MCF 10A (cell line): Measurements from ENCODE around the gene MAGI1. TPM values are rescaled to one million over a fixed set of nuclear protein-coding genes. Genes with fewer than 3 reads are reported as not detected.

ENCODE experiments used
- BruUV-seq: library from RNA; stranded (reverse); fragments of 400-500 nt; replicated peaks from 2 replicates; lab custom pipeline; 2021; lab: Mats Ljungman, UMichigan
- CTCF ChIA-PET: fragments of 300-600 bp; sonication (Branson Sonifier 250); formaldehyde crosslinking; extraction: SDS; loops from one replicate; lab custom pipeline; 2021; ENCODE audit warnings: antibody characterized with exemption, inconsistent platforms; lab: Yijun Ruan, JAX
- POLR2A ChIA-PET: fragments of 300-600, 350-650 bp; sonication (Branson Sonifier 250); formaldehyde crosslinking; extraction: SDS; loops from one replicate; lab custom pipeline; 2020; ENCODE audit warnings: antibody characterized with exemption, inconsistent platforms; lab: Yijun Ruan, JAX
- DNase-seq: peaks from one replicate; pipeline ENCODE4 v3.0.0-alpha.2; 2018; ENCODE audit not compliant: unreplicated experiment
- H3K27ac Mint-ChIP-seq: one replicate; pipeline ENCODE4 v1.8.0; 2022; ENCODE audit warnings: mild to moderate bottlenecking, low read depth, mixed read lengths; ENCODE audit not compliant: unreplicated experiment
- H3K27me3 Mint-ChIP-seq: one replicate; pipeline ENCODE4 v1.8.0; 2022; ENCODE audit warnings: mixed read lengths; ENCODE audit not compliant: insufficient read depth, unreplicated experiment
- H3K36me3 Mint-ChIP-seq: one replicate; pipeline ENCODE4 v1.8.0; 2022; ENCODE audit warnings: mild to moderate bottlenecking, moderate library complexity, mixed read lengths; ENCODE audit not compliant: insufficient read depth, unreplicated experiment
- H3K4me1 Mint-ChIP-seq: one replicate; pipeline ENCODE4 v1.8.0; 2022; ENCODE audit warnings: mixed read lengths; ENCODE audit not compliant: insufficient read depth, unreplicated experiment
- H3K4me3 Mint-ChIP-seq: one replicate; pipeline ENCODE4 v1.8.0; 2022; ENCODE audit warnings: mild to moderate bottlenecking, moderate library complexity, mixed read lengths; ENCODE audit not compliant: unreplicated experiment
- H3K9me3 Mint-ChIP-seq: one replicate; pipeline ENCODE4 v1.8.0; 2022; ENCODE audit warnings: mixed read lengths; ENCODE audit not compliant: unreplicated experiment
- intact Hi-C: fragments of 100-400 bp; cut with micrococcal nuclease; formaldehyde crosslinking; loops from 2 replicates; pipeline ENCODE4 v1.14.1; 2022
- total RNA-seq: library from RNA; stranded (reverse); gene quantifications from 2 replicates; pipeline ENCODE4 v1.2.3, GENCODE V29; 2022
- TF ChIP-seq, protein P1 (sequence below): fragments of 200-600 bp; IDR thresholded peaks from one replicate; pipeline ENCODE4 v1.8.0; 2022; ENCODE audit warnings: antibody characterized with exemption, mild to moderate bottlenecking; ENCODE audit not compliant: unreplicated experiment

The MAGI1 gene
- total RNA-seq, 1 experiment from 2014 or later, result 6.2 TPM

DNA sequence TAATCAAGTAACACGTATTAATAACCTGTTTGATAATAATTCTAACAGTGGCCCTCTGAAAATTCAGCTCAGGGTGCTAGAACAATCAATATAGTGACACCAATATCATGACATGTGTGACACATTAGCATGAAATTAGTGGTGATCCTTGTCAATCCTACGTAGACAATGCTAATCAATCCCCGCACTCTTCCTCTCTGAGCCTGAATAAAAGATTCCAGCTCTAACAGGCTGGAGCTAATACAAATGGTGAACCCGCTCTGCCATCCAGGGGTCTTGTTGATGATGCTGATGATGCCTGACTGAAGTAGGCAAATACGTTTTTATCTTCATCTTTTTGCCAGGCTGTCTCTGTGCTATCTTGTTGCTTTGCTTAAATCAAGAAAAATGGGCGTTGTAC is 462.5 kb downstream of the MAGI1 start:
- POLR2A ChIA-PET, result interaction anchor here (0.6 to 1.1 kb wide), 4 partner anchors 8 to 890 kb away, joined by 3 to 4 read pairs (median 4); no protein-coding TSS in a partner anchor
- H3K27me3 Mint-ChIP-seq, result no peaks in the 10 kb centered on the region
- H3K4me3 Mint-ChIP-seq, result no peak overlapping the region
- TF ChIP-seq, protein P1, sequence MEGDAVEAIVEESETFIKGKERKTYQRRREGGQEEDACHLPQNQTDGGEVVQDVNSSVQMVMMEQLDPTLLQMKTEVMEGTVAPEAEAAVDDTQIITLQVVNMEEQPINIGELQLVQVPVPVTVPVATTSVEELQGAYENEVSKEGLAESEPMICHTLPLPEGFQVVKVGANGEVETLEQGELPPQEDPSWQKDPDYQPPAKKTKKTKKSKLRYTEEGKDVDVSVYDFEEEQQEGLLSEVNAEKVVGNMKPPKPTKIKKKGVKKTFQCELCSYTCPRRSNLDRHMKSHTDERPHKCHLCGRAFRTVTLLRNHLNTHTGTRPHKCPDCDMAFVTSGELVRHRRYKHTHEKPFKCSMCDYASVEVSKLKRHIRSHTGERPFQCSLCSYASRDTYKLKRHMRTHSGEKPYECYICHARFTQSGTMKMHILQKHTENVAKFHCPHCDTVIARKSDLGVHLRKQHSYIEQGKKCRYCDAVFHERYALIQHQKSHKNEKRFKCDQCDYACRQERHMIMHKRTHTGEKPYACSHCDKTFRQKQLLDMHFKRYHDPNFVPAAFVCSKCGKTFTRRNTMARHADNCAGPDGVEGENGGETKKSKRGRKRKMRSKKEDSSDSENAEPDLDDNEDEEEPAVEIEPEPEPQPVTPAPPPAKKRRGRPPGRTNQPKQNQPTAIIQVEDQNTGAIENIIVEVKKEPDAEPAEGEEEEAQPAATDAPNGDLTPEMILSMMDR, result no peak
- intact Hi-C loops, result loop anchor here (5.0 kb wide), 1 partner anchor 96 kb away; no protein-coding TSS in a partner anchor
- H3K4me1 Mint-ChIP-seq, result peaks cover 30% of the 10 kb centered on the region
- DNase-seq, result no peak
- H3K9me3 Mint-ChIP-seq, result peaks cover under 1% of the 10 kb centered on the region
- CTCF ChIA-PET, result no interaction called here
- BruUV-seq, result no TSS peak
- peak overlapping the region; percentile 66 for H3K27ac Mint-ChIP-seq
- H3K36me3 Mint-ChIP-seq, result peaks cover 6% of the 10 kb centered on the region

DNA sequence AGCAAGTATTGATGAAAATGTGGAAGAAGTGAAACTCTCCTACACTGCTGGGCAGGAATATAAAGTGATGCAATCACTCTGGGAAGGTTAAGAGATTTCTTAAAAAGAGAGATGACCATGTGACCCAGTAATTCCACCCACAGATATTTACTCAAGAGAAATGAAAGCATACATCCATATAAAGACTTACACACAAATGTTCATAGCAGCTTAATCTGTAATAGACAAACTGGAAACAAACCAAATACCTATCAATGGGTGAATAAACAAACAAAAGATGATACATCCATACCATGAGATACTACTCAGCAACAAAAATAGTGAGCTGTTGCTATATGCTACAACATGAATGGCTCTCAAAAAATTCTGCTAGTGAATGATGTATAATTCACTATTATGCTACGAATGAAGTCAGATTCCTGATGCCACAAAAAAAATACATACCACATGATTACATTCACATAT is 463.3 kb downstream of the MAGI1 start:
- intact Hi-C loops, result loop anchor here (5.0 kb wide), 1 partner anchor 97 kb away; no protein-coding TSS in a partner anchor
- Mint-ChIP-seq H3K4me1 (peaks cover 30% of the 10 kb centered on the region), H3K36me3 (peaks cover 6% of the 10 kb centered on the region), H3K27me3 (no peaks in the 10 kb centered on the region), H3K4me3 (peak overlapping the region; percentile 22), H3K27ac (peak overlapping the region; percentile 66), H3K9me3 (no peaks in the 10 kb centered on the region)
- ChIA-PET CTCF (no interaction called here), POLR2A (interaction anchor here (0.6 to 0.7 kb wide), 3 partner anchors 20 to 889 kb away, joined by 3 to 4 read pairs (median 3); no protein-coding TSS in a partner anchor)
- peak; percentile 65 for DNase-seq
- TF ChIP-seq, protein P1, result no peak
- BruUV-seq, result no TSS peak

DNA sequence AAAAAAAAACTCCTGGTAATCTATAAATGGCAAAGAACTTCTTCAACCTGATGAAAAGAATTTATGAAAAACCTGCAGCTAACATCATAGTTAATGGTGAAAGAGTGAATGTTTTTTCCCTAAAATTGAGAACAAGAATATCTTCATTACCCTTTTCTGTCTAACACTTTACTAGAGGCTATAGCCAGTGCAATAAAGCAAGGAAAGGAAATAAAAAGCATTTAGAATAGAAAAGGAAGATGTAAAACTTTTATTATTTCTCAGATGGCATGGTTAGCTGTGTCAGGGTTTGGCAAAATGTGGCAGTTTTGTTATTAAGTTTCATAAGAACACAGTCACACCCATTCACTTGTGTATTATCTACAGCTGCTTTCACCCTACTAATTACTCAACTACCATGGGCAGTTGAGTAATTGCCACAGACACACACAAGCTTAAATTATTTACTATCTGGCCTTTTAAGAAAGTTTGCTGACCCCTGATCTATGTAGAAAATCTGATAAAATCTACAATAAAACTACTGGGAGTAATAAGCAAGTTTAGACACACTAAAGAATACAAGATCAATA is 465.1 kb downstream of the MAGI1 start:
- ChIA-PET POLR2A (interaction anchor here (1.4 kb wide), 1 partner anchor 34 kb away, joined by 5 read pairs; no protein-coding TSS in a partner anchor), CTCF (no interaction called here)
- Mint-ChIP-seq H3K27ac (no peak overlapping the region), H3K36me3 (peaks cover 6% of the 10 kb centered on the region), H3K9me3 (no peaks in the 10 kb centered on the region), H3K4me1 (peaks cover 37% of the 10 kb centered on the region), H3K4me3 (no peak overlapping the region), H3K27me3 (no peaks in the 10 kb centered on the region)
- TF ChIP-seq, protein P1, result no peak
- peak; percentile 43 for DNase-seq
- intact Hi-C loops, result no loop called here
- no TSS peak for BruUV-seq

DNA sequence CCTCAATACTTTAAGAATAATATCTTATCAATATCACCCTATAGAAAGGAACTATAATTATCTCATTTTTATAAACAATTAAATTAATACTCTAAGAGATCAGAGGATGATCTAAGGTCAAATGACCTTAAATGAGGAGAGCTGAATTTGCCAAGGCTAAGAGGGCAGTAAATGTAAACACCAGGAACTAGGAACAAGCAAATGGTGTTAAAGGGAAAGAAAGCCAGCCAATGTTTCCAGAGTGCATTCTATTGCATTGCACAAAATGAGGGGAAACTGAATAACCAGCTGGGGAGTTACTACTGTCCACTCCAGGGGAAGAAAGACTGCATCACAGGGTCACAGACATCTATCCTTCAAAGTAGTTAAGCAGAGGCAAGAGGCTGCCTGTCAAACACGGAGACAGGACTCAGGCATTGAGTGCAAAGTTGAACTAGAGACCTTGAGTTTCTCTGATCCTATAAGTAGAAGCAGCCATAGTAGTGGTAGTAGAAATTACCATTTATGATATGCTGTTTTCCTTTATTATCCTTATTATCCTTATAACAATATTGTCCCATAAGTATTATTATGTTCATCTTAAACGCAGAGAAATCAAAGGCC is 466.4 kb downstream of the MAGI1 start:
- H3K27me3 Mint-ChIP-seq, result no peaks in the 10 kb centered on the region
- no peak overlapping the region for H3K27ac Mint-ChIP-seq
- POLR2A ChIA-PET, result no interaction called here
- intact Hi-C loops, result no loop called here
- no peaks in the 10 kb centered on the region for H3K9me3 Mint-ChIP-seq
- CTCF ChIA-PET, result no interaction called here
- H3K4me1 Mint-ChIP-seq, result peaks cover 37% of the 10 kb centered on the region
- no TSS peak for BruUV-seq
- peaks cover 6% of the 10 kb centered on the region for H3K36me3 Mint-ChIP-seq
- H3K4me3 Mint-ChIP-seq, result no peak overlapping the region
- no peak for DNase-seq
- TF ChIP-seq, protein P1, result no peak
